Activated naive CD4-positive, alpha-beta T cell treated with anti-CD3 and anti-CD28 coated beads, Interleukin-2, amount 10 ng/mL, durations not matched to agents 5 hours and 36 hours (primary cell): ENCODE data around the gene HSPA5. TPM values are rescaled to one million over a fixed set of nuclear protein-coding genes. Genes with fewer than 3 reads are reported as not detected.

Experiments
- total RNA-seq, 2 experiments: library from RNA; stranded (reverse); gene quantifications; one replicate each; pipeline ENCODE4 v1.2.3, GENCODE V29; 2021

HSPA5 gene
- total RNA-seq = 100 to 1,000 TPM; 122 to 124 TPM

DNA sequence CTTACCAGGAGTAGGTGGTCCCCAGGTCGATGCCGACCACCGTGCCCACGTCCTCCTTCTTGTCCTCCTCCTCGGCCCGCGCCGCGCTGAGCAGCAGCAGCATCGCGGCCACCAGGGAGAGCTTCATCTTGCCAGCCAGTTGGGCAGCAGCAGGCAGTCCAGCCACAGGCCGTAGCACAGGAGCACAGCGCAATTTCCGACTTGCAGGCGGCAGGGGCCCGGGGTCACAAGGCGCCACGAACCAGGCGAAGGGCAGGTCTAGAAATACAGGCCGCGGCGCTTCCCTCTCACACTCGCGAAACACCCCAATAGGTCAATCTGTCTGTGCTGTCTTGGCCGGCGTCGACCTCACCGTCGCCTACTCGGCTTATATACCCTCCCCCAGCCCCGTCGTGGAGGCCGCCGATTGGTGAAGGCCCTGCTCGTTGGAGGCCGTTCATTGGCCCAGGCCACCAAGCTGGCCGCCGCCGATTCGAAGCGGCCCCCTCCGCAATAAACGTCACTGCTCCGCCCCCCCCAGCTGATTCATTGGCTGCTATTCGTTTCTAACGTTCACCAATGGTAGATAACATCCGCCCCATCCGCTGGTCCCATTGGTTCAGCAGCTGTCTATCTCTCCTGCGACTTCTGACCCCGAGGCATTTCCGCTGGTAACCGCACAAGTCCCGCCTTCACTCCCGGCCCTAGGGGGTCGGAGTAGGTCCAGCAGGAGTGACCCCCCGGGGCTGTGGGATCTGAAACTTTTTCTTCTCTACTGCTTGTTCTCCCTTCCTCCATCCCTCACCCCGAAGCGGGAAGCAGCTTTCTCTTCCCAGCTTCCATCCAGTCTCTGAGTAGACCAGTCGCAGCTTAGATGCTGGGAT is at the start of gene HSPA5:
Gene HSPA5, minus strand, starts transcription at position 344 of the 863 bp plus-strand sequence. Its CDS starts 217 bp downstream, at position 127.

GRCh38 chr9:125261501-125262293 is 20.6 kb upstream of the HSPA5 start, which contains the start of gene GAPVD1:
Gene GAPVD1 (plus strand): TSS chr9:125261826. CDS start chr9:125298922, 37,096 bp downstream.

GRCh38 chr9:125200216-125201047 is 40.7 kb downstream of the HSPA5 start, which contains the start of gene RABEPK:
Gene RABEPK (plus strand): TSS chr9:125200542. CDS start chr9:125203014, 2,472 bp downstream.

GRCh38 chr9:125189361-125190289 is 51.5 kb downstream of the HSPA5 start, which contains the start of gene PPP6C:
Gene PPP6C (minus strand): TSS chr9:125189803. CDS start chr9:125189718, 85 bp downstream.

Other genes with a start within 250 kb of the HSPA5 start
- 10 to 100 TPM; 10.9 to 12.3 TPM for gene SCAI, start 97.8 kb downstream of the HSPA5 start, total RNA-seq
- 10 to 100 TPM; 51.6 to 53.7 TPM for gene PPP6C, start 51.5 kb downstream of the HSPA5 start, total RNA-seq
- 10 to 100 TPM; 13.4 to 14.6 TPM for gene RABEPK, start 40.8 kb downstream of the HSPA5 start, total RNA-seq
- 10 to 100 TPM; 53.2 to 53.7 TPM for gene GAPVD1, start 20.5 kb upstream of the HSPA5 start, total RNA-seq